ENCODE results near the gene B4GALT2.

DNA sequence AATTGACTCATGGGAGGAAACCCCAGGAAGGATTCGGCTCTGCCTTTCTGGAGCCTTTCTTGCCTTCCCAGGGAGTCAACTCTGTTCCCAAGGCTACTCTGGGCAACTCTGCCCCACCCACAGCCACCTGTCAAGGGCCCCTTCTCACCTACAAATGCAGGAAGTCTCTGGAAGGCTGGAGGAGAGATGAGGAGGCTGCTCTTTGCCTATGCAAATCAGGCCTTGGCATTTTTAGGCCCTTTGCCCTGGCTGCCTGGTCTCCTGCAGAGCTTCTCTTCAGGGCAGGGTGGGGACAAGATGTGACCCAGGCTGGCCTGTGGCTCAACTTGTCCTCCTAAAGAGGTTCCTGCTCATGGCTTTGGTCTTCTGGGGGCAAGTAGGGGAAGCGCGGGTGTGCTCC, 46.8 kb downstream of the B4GALT2 start:
- TF ChIP-seq POLR2A (IDR thresholded peaks at IDR 0.05): no peak
- TF ChIP-seq, protein P1, sequence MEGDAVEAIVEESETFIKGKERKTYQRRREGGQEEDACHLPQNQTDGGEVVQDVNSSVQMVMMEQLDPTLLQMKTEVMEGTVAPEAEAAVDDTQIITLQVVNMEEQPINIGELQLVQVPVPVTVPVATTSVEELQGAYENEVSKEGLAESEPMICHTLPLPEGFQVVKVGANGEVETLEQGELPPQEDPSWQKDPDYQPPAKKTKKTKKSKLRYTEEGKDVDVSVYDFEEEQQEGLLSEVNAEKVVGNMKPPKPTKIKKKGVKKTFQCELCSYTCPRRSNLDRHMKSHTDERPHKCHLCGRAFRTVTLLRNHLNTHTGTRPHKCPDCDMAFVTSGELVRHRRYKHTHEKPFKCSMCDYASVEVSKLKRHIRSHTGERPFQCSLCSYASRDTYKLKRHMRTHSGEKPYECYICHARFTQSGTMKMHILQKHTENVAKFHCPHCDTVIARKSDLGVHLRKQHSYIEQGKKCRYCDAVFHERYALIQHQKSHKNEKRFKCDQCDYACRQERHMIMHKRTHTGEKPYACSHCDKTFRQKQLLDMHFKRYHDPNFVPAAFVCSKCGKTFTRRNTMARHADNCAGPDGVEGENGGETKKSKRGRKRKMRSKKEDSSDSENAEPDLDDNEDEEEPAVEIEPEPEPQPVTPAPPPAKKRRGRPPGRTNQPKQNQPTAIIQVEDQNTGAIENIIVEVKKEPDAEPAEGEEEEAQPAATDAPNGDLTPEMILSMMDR (IDR thresholded peaks at IDR 0.05): no peak
